ENCODE measurements around the gene CCDC157.

Gene CCDC157

GRCh38 chr22:30328466-30329049, 28.2 kb upstream of the CCDC157 start:
- H4K20me1 ChIP-seq (ENCODE audit: insufficient read depth, low read length, poor library complexity, severe bottlenecking), result peaks cover 18% of the 10 kb centered on the region
- H2AFZ ChIP-seq (ENCODE audit: low read length), result no peak overlapping the region
- TF ChIP-seq EZH2phosphoT487 (IDR thresholded peaks at IDR 0.05; ENCODE audit: borderline replicate concordance), result no peak
- no peak for TF ChIP-seq CTCF (conservative IDR thresholded peaks at IDR 0.05; ENCODE audit: low read length)
- H3F3A ChIP-seq (ENCODE audit: low read depth), result peaks cover 7% of the 10 kb centered on the region; the same call in 1 of the 2 replicates
- H3K9me3 ChIP-seq (ENCODE audit: insufficient read depth, low read depth, low read length), result no peaks in the 10 kb centered on the region
- no peaks in the 10 kb centered on the region for H3K9me2 ChIP-seq (replicated peaks; ENCODE audit: low read depth, low read length)
- H3K4me2 ChIP-seq (ENCODE audit: low read depth, low read length, poor library complexity, severe bottlenecking), result no peak overlapping the region
- H3K79me2 ChIP-seq (ENCODE audit: insufficient read depth, low read length), result peaks cover 27% of the 10 kb centered on the region
- no peaks in the 10 kb centered on the region for H3K27me3 ChIP-seq (ENCODE audit: insufficient read depth, low read length, poor library complexity, severe bottlenecking)
- H3K9ac ChIP-seq (ENCODE audit: low read depth, low read length, poor library complexity, severe bottlenecking), result no peak overlapping the region
- H3K4me3 ChIP-seq (ENCODE audit: low read length, poor library complexity, severe bottlenecking), result no peak overlapping the region
- H3K36me3 ChIP-seq (ENCODE audit: insufficient read depth, low read length), result peaks cover 21% of the 10 kb centered on the region
- peaks cover 35% of the 10 kb centered on the region for H3K4me1 ChIP-seq (ENCODE audit: insufficient read depth, low read length, poor library complexity, severe bottlenecking)

- Histone ChIP-seq H3K4me3 (ENCODE audit: low read length, poor library complexity, severe bottlenecking) (no peak overlapping the region), H3K79me2 (ENCODE audit: insufficient read depth, low read length) (no peaks in the 10 kb centered on the region), H3K4me2 (ENCODE audit: low read depth, low read length, poor library complexity, severe bottlenecking) (no peak overlapping the region), H3K9ac (ENCODE audit: low read depth, low read length, poor library complexity, severe bottlenecking) (no peak overlapping the region), H3F3A (ENCODE audit: low read depth) (peaks cover 7% of the 10 kb centered on the region; the same call in 1 of the 2 replicates), H3K4me1 (ENCODE audit: insufficient read depth, low read length, poor library complexity, severe bottlenecking) (peaks cover 10% of the 10 kb centered on the region), H4K20me1 (ENCODE audit: insufficient read depth, low read length, poor library complexity, severe bottlenecking) (no peaks in the 10 kb centered on the region), H3K36me3 (ENCODE audit: insufficient read depth, low read length) (peaks cover 61% of the 10 kb centered on the region), H2AFZ (ENCODE audit: low read length) (no peak overlapping the region), H3K9me2 (replicated peaks; ENCODE audit: low read depth, low read length) (no peaks in the 10 kb centered on the region), H3K27me3 (ENCODE audit: insufficient read depth, low read length, poor library complexity, severe bottlenecking) (no peaks in the 10 kb centered on the region), H3K9me3 (ENCODE audit: insufficient read depth, low read depth, low read length) (no peaks in the 10 kb centered on the region)
- no peak for TF ChIP-seq EZH2phosphoT487 (IDR thresholded peaks at IDR 0.05; ENCODE audit: borderline replicate concordance)
- TF ChIP-seq CTCF (conservative IDR thresholded peaks at IDR 0.05; ENCODE audit: low read length), result no peak
These were observed 24.3 kb upstream of the CCDC157 start for GRCh38 chr22:30332551-30332950.

GRCh38 chr22:30332994-30333706, 23.7 kb upstream of the CCDC157 start:
- Histone ChIP-seq H3K4me2 (ENCODE audit: low read depth, low read length, poor library complexity, severe bottlenecking) (no peak overlapping the region), H4K20me1 (ENCODE audit: insufficient read depth, low read length, poor library complexity, severe bottlenecking) (no peaks in the 10 kb centered on the region), H2AFZ (ENCODE audit: low read length) (no peak overlapping the region), H3K4me1 (ENCODE audit: insufficient read depth, low read length, poor library complexity, severe bottlenecking) (peaks cover 7% of the 10 kb centered on the region), H3K9ac (ENCODE audit: low read depth, low read length, poor library complexity, severe bottlenecking) (no peak overlapping the region), H3K9me3 (ENCODE audit: insufficient read depth, low read depth, low read length) (no peaks in the 10 kb centered on the region), H3K36me3 (ENCODE audit: insufficient read depth, low read length) (peaks cover 67% of the 10 kb centered on the region), H3F3A (ENCODE audit: low read depth) (peaks cover 7% of the 10 kb centered on the region; the same call in 1 of the 2 replicates), H3K27me3 (ENCODE audit: insufficient read depth, low read length, poor library complexity, severe bottlenecking) (no peaks in the 10 kb centered on the region), H3K9me2 (replicated peaks; ENCODE audit: low read depth, low read length) (no peaks in the 10 kb centered on the region), H3K79me2 (ENCODE audit: insufficient read depth, low read length) (no peaks in the 10 kb centered on the region), H3K4me3 (ENCODE audit: low read length, poor library complexity, severe bottlenecking) (no peak overlapping the region)
- TF ChIP-seq CTCF (conservative IDR thresholded peaks at IDR 0.05; ENCODE audit: low read length) (no peak), EZH2phosphoT487 (IDR thresholded peaks at IDR 0.05; ENCODE audit: borderline replicate concordance) (no peak)

All from Loucy (cell line).